Measurements from ENCODE around the gene CYTL1.

DNA sequence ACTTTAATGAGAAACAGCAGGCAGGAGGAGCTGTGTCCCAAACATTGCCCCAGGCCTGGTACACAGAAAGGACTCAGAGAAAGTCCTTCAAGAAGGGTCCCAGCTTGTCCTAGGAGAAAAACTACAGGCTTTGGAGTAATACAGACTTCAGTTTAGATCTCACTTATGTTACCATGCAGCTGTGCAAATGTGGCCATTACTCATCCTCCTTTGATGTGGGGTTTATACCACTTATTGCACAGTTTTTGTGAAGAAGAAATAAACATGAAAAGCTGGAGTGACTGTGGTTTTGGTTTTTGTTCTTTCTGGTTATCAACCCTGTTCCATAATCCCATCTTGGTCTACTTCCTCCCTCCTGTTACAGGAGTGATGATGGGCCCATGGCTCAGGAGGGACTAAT lies 8.1 kb upstream of the CYTL1 start:
- TF ChIP-seq, protein P1, sequence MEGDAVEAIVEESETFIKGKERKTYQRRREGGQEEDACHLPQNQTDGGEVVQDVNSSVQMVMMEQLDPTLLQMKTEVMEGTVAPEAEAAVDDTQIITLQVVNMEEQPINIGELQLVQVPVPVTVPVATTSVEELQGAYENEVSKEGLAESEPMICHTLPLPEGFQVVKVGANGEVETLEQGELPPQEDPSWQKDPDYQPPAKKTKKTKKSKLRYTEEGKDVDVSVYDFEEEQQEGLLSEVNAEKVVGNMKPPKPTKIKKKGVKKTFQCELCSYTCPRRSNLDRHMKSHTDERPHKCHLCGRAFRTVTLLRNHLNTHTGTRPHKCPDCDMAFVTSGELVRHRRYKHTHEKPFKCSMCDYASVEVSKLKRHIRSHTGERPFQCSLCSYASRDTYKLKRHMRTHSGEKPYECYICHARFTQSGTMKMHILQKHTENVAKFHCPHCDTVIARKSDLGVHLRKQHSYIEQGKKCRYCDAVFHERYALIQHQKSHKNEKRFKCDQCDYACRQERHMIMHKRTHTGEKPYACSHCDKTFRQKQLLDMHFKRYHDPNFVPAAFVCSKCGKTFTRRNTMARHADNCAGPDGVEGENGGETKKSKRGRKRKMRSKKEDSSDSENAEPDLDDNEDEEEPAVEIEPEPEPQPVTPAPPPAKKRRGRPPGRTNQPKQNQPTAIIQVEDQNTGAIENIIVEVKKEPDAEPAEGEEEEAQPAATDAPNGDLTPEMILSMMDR (IDR thresholded peaks at IDR 0.05), result no peak
- no peak for TF ChIP-seq POLR2A (IDR thresholded peaks at IDR 0.05)

Measured in lower leg skin (tissue), 3 donors.